OCI-LY7 (cell line): ENCODE results near the gene ARL6. TPM values are rescaled to one million over a fixed set of nuclear protein-coding genes. Genes with fewer than 3 reads are reported as not detected.

ENCODE experiments used
- BruUV-seq: library from RNA; stranded (reverse); fragments of 400-500 nt; replicated peaks from 2 replicates; lab custom pipeline; 2021; lab: Mats Ljungman, UMichigan
- CTCF ChIA-PET: fragments of 300-600 bp; sonication (Branson Sonifier 250); formaldehyde crosslinking; loops from one replicate; lab custom pipeline; 2022; ENCODE audit warnings: antibody characterized with exemption; ENCODE audit not compliant: unreplicated experiment; lab: Charles Lee
- POLR2A ChIA-PET: fragments of 300-600 bp; sonication (Branson Sonifier 250); formaldehyde crosslinking; loops from one replicate; lab custom pipeline; 2022; ENCODE audit warnings: antibody characterized with exemption; lab: Charles Lee
- DNase-seq: peaks from one replicate; pipeline ENCODE4 v3.0.0-alpha.2; 2015; ENCODE audit warnings: low spot score
- H2AFZ ChIP-seq: fragments of 200-600 bp; sonication (generic), shearing (Covaris generic); 2 replicates; pipeline ENCODE4 v1.6.1; 2014; ENCODE audit warnings: mild to moderate bottlenecking, antibody characterized with exemption, low read length, moderate library complexity
- H3K27ac ChIP-seq: fragments of 200-600 bp; sonication (generic); 2 replicates; pipeline ENCODE4 v1.5.1; 2014; ENCODE audit warnings: mixed run types, low read depth, mild to moderate bottlenecking, moderate library complexity, low read length, inconsistent platforms; ENCODE audit not compliant: poor library complexity, severe bottlenecking
- H3K36me3 ChIP-seq: fragments of 200-600 bp; sonication (generic); 2 replicates; pipeline ENCODE4 v1.6.1; 2014; ENCODE audit warnings: mild to moderate bottlenecking, antibody characterized with exemption, low read length, moderate library complexity, mixed read lengths; ENCODE audit not compliant: insufficient read depth
- H3K4me1 ChIP-seq: fragments of 200-600 bp; sonication (generic); 2 replicates; pipeline ENCODE4 v1.5.1; 2014; ENCODE audit warnings: mild to moderate bottlenecking, low read length; ENCODE audit not compliant: insufficient read depth, poor library complexity, severe bottlenecking
- H3K4me2 ChIP-seq: fragments of 200-600 bp; sonication (generic); 2 replicates; pipeline ENCODE4 v1.6.1; 2014; ENCODE audit warnings: mild to moderate bottlenecking, low read length
- H3K4me3 ChIP-seq: fragments of 200-600 bp; sonication (generic); 2 replicates; pipeline ENCODE4 v1.5.1; 2014; ENCODE audit warnings: mild to moderate bottlenecking, low read depth, low read length; ENCODE audit not compliant: poor library complexity, severe bottlenecking
- H3K79me2 ChIP-seq: fragments of 200-600 bp; sonication (generic); 2 replicates; pipeline ENCODE4 v1.6.1; 2016; ENCODE audit warnings: low read depth, mild to moderate bottlenecking, low read length, moderate library complexity, mixed read lengths; ENCODE audit not compliant: insufficient read depth
- H3K9me2 ChIP-seq: fragments of 200-600 bp; sonication (generic); 2 replicates; pipeline ENCODE4 v1.6.1; 2016; ENCODE audit warnings: mild to moderate bottlenecking, low read length, mixed read lengths; ENCODE audit not compliant: insufficient read depth
- H3K9me3 ChIP-seq: fragments of 200-600 bp; sonication (generic); 2 replicates; pipeline ENCODE4 v1.6.1; 2014; ENCODE audit warnings: mild to moderate bottlenecking, mixed run types, low read length, mixed read lengths
- H4K20me1 ChIP-seq: fragments of 200-600 bp; sonication (generic); 2 replicates; pipeline ENCODE4 v1.6.1; 2014; ENCODE audit warnings: mild to moderate bottlenecking, antibody characterized with exemption, low read length, moderate library complexity, mixed read lengths; ENCODE audit not compliant: insufficient read depth
- EZH2phosphoT487 ChIP-seq: fragments of 200-600 bp; sonication (generic); IDR thresholded peaks from 2 replicates; pipeline ENCODE4 v1.6.1; 2018; ENCODE audit warnings: low read depth, borderline replicate concordance, mild to moderate bottlenecking, mixed run types, antibody characterized with exemption, low read length, moderate library complexity, mixed read lengths
- intact Hi-C: fragments of 100-400 bp; cut with micrococcal nuclease; formaldehyde crosslinking; loops from one replicate; pipeline ENCODE4 v1.10.0; 2022; ENCODE audit not compliant: unreplicated experiment
- total RNA-seq, 2 experiments: library from RNA; depleted of rRNA in 1 of 2; stranded (reverse); fragments of >200 nt in 1 of 2; shearing (Covaris generic) in 1 of 2; gene quantifications; 2 replicates each; pipeline ENCODE4 v1.2.3, GENCODE V29; 2014 to 2022
- TF ChIP-seq, protein P1 (sequence below): fragments of 200-600 bp; sonication (generic); conservative IDR thresholded peaks from 2 replicates; pipeline ENCODE4 v1.5.1; 2014; ENCODE audit warnings: mild to moderate bottlenecking, antibody characterized with exemption, low read length, moderate library complexity, mixed read lengths

Gene ARL6
- total RNA-seq, 2 experiments from 2014 or later, result 5.0 to 5.5 TPM

DNA sequence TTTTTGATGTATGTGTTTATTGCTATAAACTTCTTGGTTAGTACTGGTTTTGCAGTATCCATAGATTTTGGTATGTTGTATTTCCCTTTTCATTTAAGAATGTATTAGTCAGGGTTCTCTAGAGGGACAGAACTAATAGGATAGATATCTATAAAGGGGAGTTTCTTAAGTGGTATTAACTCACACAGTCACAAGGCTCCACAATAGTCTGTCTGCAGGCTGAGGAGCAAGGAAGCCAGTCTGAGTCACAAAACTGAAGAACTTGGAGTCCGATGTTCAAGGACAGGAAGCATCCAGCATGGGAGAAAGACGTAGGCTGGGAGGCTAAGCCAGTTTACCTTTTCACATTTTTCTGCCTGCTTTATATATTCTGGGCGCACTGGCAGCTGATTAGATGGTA is 8.4 kb downstream of the ARL6 start:
- Histone ChIP-seq H2AFZ (no peak overlapping the region), H3K36me3 (peaks cover 12% of the 10 kb centered on the region), H3K9me3 (no peaks in the 10 kb centered on the region), H3K9me2 (no peaks in the 10 kb centered on the region), H3K4me1 (no peaks in the 10 kb centered on the region), H3K27ac (no peak overlapping the region), H3K4me2 (no peak overlapping the region), H3K79me2 (no peaks in the 10 kb centered on the region), H4K20me1 (no peaks in the 10 kb centered on the region), H3K4me3 (no peak overlapping the region)
- DNase-seq, result no peak
- no TSS peak for BruUV-seq
- no peak for TF ChIP-seq EZH2phosphoT487
- TF ChIP-seq, protein P1, sequence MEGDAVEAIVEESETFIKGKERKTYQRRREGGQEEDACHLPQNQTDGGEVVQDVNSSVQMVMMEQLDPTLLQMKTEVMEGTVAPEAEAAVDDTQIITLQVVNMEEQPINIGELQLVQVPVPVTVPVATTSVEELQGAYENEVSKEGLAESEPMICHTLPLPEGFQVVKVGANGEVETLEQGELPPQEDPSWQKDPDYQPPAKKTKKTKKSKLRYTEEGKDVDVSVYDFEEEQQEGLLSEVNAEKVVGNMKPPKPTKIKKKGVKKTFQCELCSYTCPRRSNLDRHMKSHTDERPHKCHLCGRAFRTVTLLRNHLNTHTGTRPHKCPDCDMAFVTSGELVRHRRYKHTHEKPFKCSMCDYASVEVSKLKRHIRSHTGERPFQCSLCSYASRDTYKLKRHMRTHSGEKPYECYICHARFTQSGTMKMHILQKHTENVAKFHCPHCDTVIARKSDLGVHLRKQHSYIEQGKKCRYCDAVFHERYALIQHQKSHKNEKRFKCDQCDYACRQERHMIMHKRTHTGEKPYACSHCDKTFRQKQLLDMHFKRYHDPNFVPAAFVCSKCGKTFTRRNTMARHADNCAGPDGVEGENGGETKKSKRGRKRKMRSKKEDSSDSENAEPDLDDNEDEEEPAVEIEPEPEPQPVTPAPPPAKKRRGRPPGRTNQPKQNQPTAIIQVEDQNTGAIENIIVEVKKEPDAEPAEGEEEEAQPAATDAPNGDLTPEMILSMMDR, result no peak
- intact Hi-C loops, result no loop called here
- ChIA-PET CTCF (no interaction called here), POLR2A (no interaction called here)

DNA sequence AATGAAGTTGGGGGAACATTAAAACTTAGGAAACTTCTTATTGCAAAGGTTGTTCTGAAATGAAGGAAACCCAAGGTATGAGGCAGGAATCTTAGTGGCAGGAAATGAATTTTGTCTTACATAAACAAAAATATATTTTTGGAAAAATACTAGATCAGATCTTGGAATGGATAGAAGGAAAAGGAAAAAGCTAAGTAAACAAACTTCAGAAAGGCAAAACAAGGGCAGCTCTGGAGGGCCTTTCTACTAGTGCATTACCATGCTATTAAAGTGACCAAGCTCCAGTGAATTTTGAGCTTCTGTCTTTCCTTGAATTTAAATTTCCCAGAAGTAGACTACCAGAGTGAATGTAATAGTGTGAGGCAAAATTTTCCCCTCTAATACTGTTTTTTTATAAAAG is 13.6 kb downstream of the ARL6 start:
- Histone ChIP-seq H3K9me2 (no peaks in the 10 kb centered on the region), H3K4me3 (no peak overlapping the region), H3K9me3 (no peaks in the 10 kb centered on the region), H3K79me2 (no peaks in the 10 kb centered on the region), H3K36me3 (no peaks in the 10 kb centered on the region), H3K27ac (no peak overlapping the region), H4K20me1 (no peaks in the 10 kb centered on the region), H3K4me2 (no peak overlapping the region), H2AFZ (no peak overlapping the region), H3K4me1 (no peaks in the 10 kb centered on the region)
- DNase-seq, result no peak
- no TSS peak for BruUV-seq
- intact Hi-C loops, result no loop called here
- no peak for TF ChIP-seq EZH2phosphoT487
- TF ChIP-seq, protein P1, result no peak
- ChIA-PET POLR2A (interaction anchor here (0.6 to 0.8 kb wide), 2 partner anchors 15 to 217 kb away, joined by 3 read pairs; no protein-coding TSS in a partner anchor), CTCF (no interaction called here)

DNA sequence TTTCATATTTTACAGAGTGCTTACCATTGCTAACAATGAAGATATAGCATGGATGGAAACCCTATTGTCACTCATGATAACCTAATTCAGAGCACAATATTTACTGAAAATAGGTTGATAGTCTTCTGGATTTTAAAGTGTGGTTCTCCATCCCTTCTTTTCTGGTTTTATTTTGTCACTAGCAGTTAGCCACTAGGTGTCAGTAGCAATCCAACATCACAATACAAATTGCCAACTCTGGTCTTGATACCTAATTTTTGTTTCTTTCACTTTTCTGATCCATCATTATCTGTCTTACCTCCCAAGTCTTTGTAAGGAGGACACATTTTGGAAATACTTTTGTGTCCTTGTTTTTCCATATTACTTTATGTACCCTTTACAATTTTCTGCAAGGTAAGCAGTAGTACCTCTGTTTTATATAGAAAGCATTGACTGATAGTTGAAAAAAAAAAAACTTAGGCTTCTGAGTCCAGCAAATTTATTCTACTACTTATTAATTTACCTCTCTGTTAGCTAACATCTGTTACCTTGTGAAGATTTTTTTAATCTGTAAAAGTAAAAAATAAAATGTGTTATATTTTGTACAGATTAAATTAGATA is 29.0 kb downstream of the ARL6 start:
- no peak overlapping the region for H3K4me2 ChIP-seq
- peak; percentile 53 for DNase-seq
- no peak for TF ChIP-seq EZH2phosphoT487
- TF ChIP-seq, protein P1, result peak; percentile 95
- H3K4me1 ChIP-seq, result no peaks in the 10 kb centered on the region
- CTCF ChIA-PET, result no interaction called here
- no peaks in the 10 kb centered on the region for H4K20me1 ChIP-seq
- POLR2A ChIA-PET, result no interaction called here
- no peaks in the 10 kb centered on the region for H3K9me2 ChIP-seq
- no peak overlapping the region for H2AFZ ChIP-seq
- H3K9me3 ChIP-seq, result no peaks in the 10 kb centered on the region
- no peaks in the 10 kb centered on the region for H3K36me3 ChIP-seq
- H3K27ac ChIP-seq, result no peak overlapping the region
- intact Hi-C loops, result loop anchor here (1.0 kb wide), 2 partner anchors 102 to 230 kb away; no protein-coding TSS in a partner anchor
- no TSS peak for BruUV-seq
- H3K79me2 ChIP-seq, result no peaks in the 10 kb centered on the region
- no peak overlapping the region for H3K4me3 ChIP-seq
